Trophoblast cell (in vitro differentiated cells and primary cell): ENCODE measurements around the gene CYB5B.

ENCODE experiments used
- DNase-seq, 2 donors: peaks; one replicate each; pipeline ENCODE4 v3.0.0-alpha.2; 2016
- H2AFZ ChIP-seq: 2 replicates; pipeline ENCODE4 v1.6.1; 2013; ENCODE audit warnings: low read length, moderate library complexity, mild to moderate bottlenecking; ENCODE audit not compliant: insufficient read depth, poor library complexity
- H2AK5ac ChIP-seq: 2 replicates; pipeline ENCODE4 v1.6.1; 2013; ENCODE audit warnings: mild to moderate bottlenecking, low read length
- H2BK120ac ChIP-seq: 2 replicates; pipeline ENCODE4 v1.6.1; 2013; ENCODE audit warnings: low read length, mild to moderate bottlenecking, moderate library complexity; ENCODE audit not compliant: insufficient read depth, poor library complexity
- H2BK12ac ChIP-seq: 2 replicates; pipeline ENCODE4 v1.6.1; 2013; ENCODE audit warnings: mild to moderate bottlenecking, low read length, moderate library complexity
- H2BK5ac ChIP-seq: 2 replicates; pipeline ENCODE4 v1.6.1; 2013; ENCODE audit warnings: low read length, low read depth, moderate library complexity, mild to moderate bottlenecking; ENCODE audit not compliant: poor library complexity
- H3K14ac ChIP-seq: 2 replicates; pipeline ENCODE4 v1.6.1; 2013; ENCODE audit warnings: mild to moderate bottlenecking, low read length
- H3K18ac ChIP-seq: 2 replicates; pipeline ENCODE4 v1.6.1; 2013; ENCODE audit warnings: mild to moderate bottlenecking, low read length
- H3K23ac ChIP-seq: 2 replicates; pipeline ENCODE4 v1.6.1; 2013; ENCODE audit warnings: low read length
- H3K27ac ChIP-seq: 2 replicates; pipeline ENCODE4 v1.5.1; 2013; ENCODE audit warnings: low read depth, mild to moderate bottlenecking, inconsistent platforms, low read length, moderate library complexity
- H3K27me3 ChIP-seq: 2 replicates; pipeline ENCODE4 v1.6.1; 2013; ENCODE audit warnings: inconsistent platforms, mild to moderate bottlenecking, low read length, moderate library complexity; ENCODE audit not compliant: insufficient read depth
- H3K36me3 ChIP-seq, 2 experiments: 1 replicate in 1 of 2; 2 replicates in 1 of 2; pipeline ENCODE4 v1.6.1; 2013; ENCODE audit warnings: low read length in 2 of 2, mild to moderate bottlenecking in 2 of 2, moderate library complexity in 1 of 2; ENCODE audit not compliant: insufficient read depth in 2 of 2, control insufficient read depth in 1 of 2
- H3K4ac ChIP-seq: 2 replicates; pipeline ENCODE4 v1.6.1; 2013; ENCODE audit warnings: low read depth, mild to moderate bottlenecking, low read length, moderate library complexity
- H3K4me1 ChIP-seq, 2 experiments: 1 replicate in 1 of 2; 2 replicates in 1 of 2; pipeline ENCODE4 v1.6.1; 2013; ENCODE audit warnings: low read length in 2 of 2, mild to moderate bottlenecking in 2 of 2, moderate library complexity in 1 of 2; ENCODE audit not compliant: insufficient read depth in 2 of 2, control insufficient read depth in 1 of 2
- H3K4me2 ChIP-seq: 2 replicates; pipeline ENCODE4 v1.6.1; 2013; ENCODE audit warnings: inconsistent platforms, mild to moderate bottlenecking, low read length, moderate library complexity
- H3K4me3 ChIP-seq: 2 replicates; pipeline ENCODE4 v1.5.1; 2013; ENCODE audit warnings: mild to moderate bottlenecking, low read depth, low read length, inconsistent platforms
- H3K79me1 ChIP-seq: one replicate; pipeline ENCODE4 v1.6.1; 2013; ENCODE audit warnings: low read length
- H3K79me2 ChIP-seq: 2 replicates; pipeline ENCODE4 v1.6.1; 2013; ENCODE audit warnings: low read length, mild to moderate bottlenecking; ENCODE audit not compliant: control insufficient read depth, insufficient read depth, poor library complexity
- H3K9ac ChIP-seq: 2 replicates; pipeline ENCODE4 v1.6.1; 2013; ENCODE audit warnings: mild to moderate bottlenecking, low read length
- H3K9me3 ChIP-seq: 2 replicates; pipeline ENCODE4 v1.6.1; 2013; ENCODE audit warnings: low read depth, mild to moderate bottlenecking, control low read depth, inconsistent platforms, low read length; ENCODE audit not compliant: insufficient read depth
- H4K12ac ChIP-seq: 2 replicates; pipeline ENCODE4 v1.6.1; 2013; ENCODE audit warnings: low read depth, mild to moderate bottlenecking, low read length, moderate library complexity
- H4K8ac ChIP-seq: 2 replicates; pipeline ENCODE4 v1.6.1; 2013; ENCODE audit warnings: low read depth, mild to moderate bottlenecking, low read length, moderate library complexity
- H4K91ac ChIP-seq: one replicate; pipeline ENCODE4 v1.6.1; 2013; ENCODE audit warnings: low read depth, mild to moderate bottlenecking, low read length, moderate library complexity
- WGBS: extraction: QIAGEN DNeasy Blood & Tissue Kit; methylation state at CpG from one replicate; pipeline ENCODE4 v1.1.7; 2013; ENCODE audit warnings: missing lambda C conversion rate; ENCODE audit not compliant: insufficient read length, insufficient coverage; ENCODE audit errors: extremely low coverage; 5-methylcytosine and 5-hydroxymethylcytosine counted together

CYB5B gene

DNA sequence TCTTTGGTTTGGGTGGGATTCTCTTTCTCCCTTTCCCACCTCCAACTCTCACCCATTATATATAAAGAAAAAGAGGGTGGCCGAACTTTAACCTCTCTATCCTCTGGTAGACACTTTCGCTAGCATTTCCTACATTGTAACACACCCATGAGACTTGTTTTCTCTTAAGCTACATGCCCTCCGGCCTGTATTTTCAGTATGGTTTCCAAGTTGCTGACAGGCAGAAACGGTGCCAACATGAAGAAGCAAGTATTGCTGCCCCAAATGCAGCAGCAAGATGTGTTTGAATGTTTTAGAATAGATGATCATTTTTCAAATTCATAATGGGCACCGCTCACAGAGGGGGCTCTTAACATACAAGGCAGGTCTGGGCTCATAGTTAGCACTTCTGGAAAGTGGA lies 18.7 kb upstream of the CYB5B start:
- H2AK5ac ChIP-seq, result no peak overlapping the region
- peak in 1 of 2 donors; percentile 28 for DNase-seq
- no peak overlapping the region for H3K23ac ChIP-seq
- H4K91ac ChIP-seq, result no peak overlapping the region
- H2BK120ac ChIP-seq, result no peak overlapping the region
- H3K79me1 ChIP-seq, result no peaks in the 10 kb centered on the region
- no peaks in the 10 kb centered on the region for H3K27me3 ChIP-seq
- no peak overlapping the region for H2BK5ac ChIP-seq
- no peaks in the 10 kb centered on the region for H3K79me2 ChIP-seq
- H3K4me3 ChIP-seq, result no peak overlapping the region
- no peak overlapping the region for H3K4me2 ChIP-seq
- H3K4ac ChIP-seq, result no peak overlapping the region
- H4K8ac ChIP-seq, result no peak overlapping the region
- H2AFZ ChIP-seq, result no peak overlapping the region
- no CpG with 5 or more reads among the region's 5 CpGs for WGBS
- no peak overlapping the region for H3K27ac ChIP-seq
- no peaks in the 10 kb centered on the region for H3K36me3 ChIP-seq
- no peak overlapping the region for H3K18ac ChIP-seq
- no peak overlapping the region for H2BK12ac ChIP-seq
- no peak overlapping the region for H3K14ac ChIP-seq
- H3K4me1 ChIP-seq, result no peaks in the 10 kb centered on the region
- no peak overlapping the region for H3K9ac ChIP-seq
- no peaks in the 10 kb centered on the region for H3K9me3 ChIP-seq
- no peak overlapping the region for H4K12ac ChIP-seq

DNA sequence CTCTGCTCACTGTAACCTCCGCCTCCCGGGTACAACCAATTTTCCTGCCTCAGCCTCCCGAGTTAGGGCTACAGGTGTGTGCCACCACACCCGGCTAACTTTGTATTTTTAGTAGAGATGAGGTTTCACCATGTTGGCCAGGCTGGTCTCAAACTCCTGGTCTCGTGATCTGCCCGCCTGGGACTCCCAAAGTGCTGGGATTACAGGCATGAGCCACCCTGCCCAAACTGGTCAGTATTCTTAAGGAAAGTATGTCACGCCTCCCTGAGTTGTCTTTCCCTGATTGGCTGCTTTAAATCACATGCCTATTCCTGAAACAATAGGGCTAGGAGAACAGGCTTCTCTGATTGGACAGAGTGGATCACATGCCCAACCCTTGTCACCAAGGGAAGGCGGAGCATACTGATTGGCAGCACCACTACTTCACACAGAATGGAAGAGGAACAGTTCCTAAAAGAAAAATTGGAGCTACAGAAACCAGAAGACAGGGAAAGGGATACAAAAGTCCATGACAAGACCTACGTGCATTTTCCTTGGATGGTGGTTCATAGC lies 17.6 kb upstream of the CYB5B start:
- H3K4me2 ChIP-seq, result no peak overlapping the region
- no peak overlapping the region for H3K4ac ChIP-seq
- no peak overlapping the region for H4K91ac ChIP-seq
- no peak for DNase-seq
- no peaks in the 10 kb centered on the region for H3K79me1 ChIP-seq
- no peak overlapping the region for H4K12ac ChIP-seq
- no CpG with 5 or more reads among the region's 9 CpGs for WGBS
- H2BK12ac ChIP-seq, result no peak overlapping the region
- no peak overlapping the region for H3K4me3 ChIP-seq
- no peaks in the 10 kb centered on the region for H3K4me1 ChIP-seq
- H2BK120ac ChIP-seq, result no peak overlapping the region
- no peak overlapping the region for H4K8ac ChIP-seq
- H2AFZ ChIP-seq, result no peak overlapping the region
- no peaks in the 10 kb centered on the region for H3K79me2 ChIP-seq
- H2AK5ac ChIP-seq, result no peak overlapping the region
- H3K27me3 ChIP-seq, result no peaks in the 10 kb centered on the region
- H3K36me3 ChIP-seq, result no peaks in the 10 kb centered on the region
- H3K18ac ChIP-seq, result no peak overlapping the region
- no peak overlapping the region for H3K9ac ChIP-seq
- H3K9me3 ChIP-seq, result no peaks in the 10 kb centered on the region
- H3K23ac ChIP-seq, result no peak overlapping the region
- H3K27ac ChIP-seq, result no peak overlapping the region
- H3K14ac ChIP-seq, result no peak overlapping the region
- H2BK5ac ChIP-seq, result no peak overlapping the region

DNA sequence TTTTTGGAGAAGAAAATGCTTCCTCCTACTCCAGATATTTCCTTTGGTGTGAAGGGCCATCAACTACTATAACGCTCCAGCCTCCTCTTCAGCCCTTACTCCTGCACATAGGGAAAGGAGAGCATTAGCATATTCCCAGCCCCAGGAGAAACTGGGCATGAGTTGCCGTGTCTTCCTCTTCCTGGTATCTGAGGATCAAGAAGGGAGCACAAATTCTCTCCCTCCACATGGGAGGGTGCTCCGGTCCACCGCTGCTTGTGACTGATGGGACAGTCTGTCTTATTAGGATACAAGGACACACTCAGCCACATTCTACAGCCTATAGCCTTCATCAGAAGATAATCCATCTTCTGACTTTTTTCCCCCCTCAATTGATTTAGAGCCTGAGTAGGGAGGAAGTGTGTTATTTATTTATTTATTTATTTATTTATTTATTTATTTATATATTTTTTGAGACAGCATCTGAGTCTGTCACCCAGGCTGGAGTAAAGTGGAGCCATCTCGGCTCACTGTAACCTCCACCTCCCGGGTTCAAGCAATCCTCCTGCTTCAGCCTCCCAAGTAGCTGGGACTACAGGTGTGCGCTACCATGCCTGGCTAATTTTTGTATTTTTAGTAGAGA lies 16.6 kb upstream of the CYB5B start:
- no CpG with 5 or more reads among the region's 7 CpGs for WGBS
- H2BK120ac ChIP-seq, result no peak overlapping the region
- no peak overlapping the region for H3K23ac ChIP-seq
- no peak overlapping the region for H4K8ac ChIP-seq
- no peak overlapping the region for H4K91ac ChIP-seq
- H3K4ac ChIP-seq, result no peak overlapping the region
- no peak overlapping the region for H2BK12ac ChIP-seq
- H3K4me1 ChIP-seq, result no peaks in the 10 kb centered on the region
- no peak overlapping the region for H4K12ac ChIP-seq
- H3K79me1 ChIP-seq, result no peaks in the 10 kb centered on the region
- H3K36me3 ChIP-seq, result no peaks in the 10 kb centered on the region
- H3K9ac ChIP-seq, result no peak overlapping the region
- H3K4me3 ChIP-seq, result no peak overlapping the region
- no peaks in the 10 kb centered on the region for H3K27me3 ChIP-seq
- H3K9me3 ChIP-seq, result no peaks in the 10 kb centered on the region
- H2AFZ ChIP-seq, result no peak overlapping the region
- no peaks in the 10 kb centered on the region for H3K79me2 ChIP-seq
- H3K27ac ChIP-seq, result no peak overlapping the region
- H3K18ac ChIP-seq, result no peak overlapping the region
- no peak overlapping the region for H3K4me2 ChIP-seq
- no peak overlapping the region for H2AK5ac ChIP-seq
- H2BK5ac ChIP-seq, result no peak overlapping the region
- H3K14ac ChIP-seq, result no peak overlapping the region
- no peak for DNase-seq

DNA sequence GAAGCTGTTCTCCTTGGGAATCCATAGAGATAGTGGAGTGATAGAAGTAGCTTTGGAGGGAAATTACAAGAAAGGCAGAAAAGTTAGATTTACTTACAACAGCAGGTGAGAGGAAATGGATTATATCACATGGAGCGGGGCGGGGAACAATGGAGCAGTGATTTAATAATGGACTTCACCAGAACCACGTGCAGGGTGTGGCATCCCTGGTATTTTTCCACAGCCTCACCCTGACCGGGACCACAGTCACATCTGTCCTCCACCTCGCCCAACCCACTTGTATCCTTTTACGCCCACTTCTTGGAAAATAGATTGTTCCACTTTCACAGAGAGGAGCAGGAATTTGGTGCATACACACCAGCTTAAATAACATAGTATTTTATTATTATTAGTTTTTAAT lies 15.9 kb upstream of the CYB5B start:
- Histone ChIP-seq H3K36me3 (no peaks in the 10 kb centered on the region), H3K4me2 (no peak overlapping the region), H2AK5ac (no peak overlapping the region), H3K27me3 (no peaks in the 10 kb centered on the region), H4K91ac (no peak overlapping the region), H2BK120ac (no peak overlapping the region), H3K79me1 (no peaks in the 10 kb centered on the region), H2AFZ (no peak overlapping the region), H3K27ac (no peak overlapping the region), H4K8ac (no peak overlapping the region), H3K4me3 (no peak overlapping the region), H3K79me2 (no peaks in the 10 kb centered on the region), H2BK5ac (no peak overlapping the region), H3K14ac (no peak overlapping the region), H3K9me3 (no peaks in the 10 kb centered on the region), H3K9ac (no peak overlapping the region), H4K12ac (no peak overlapping the region), H3K18ac (no peak overlapping the region), H2BK12ac (no peak overlapping the region), H3K23ac (no peak overlapping the region), H3K4me1 (no peaks in the 10 kb centered on the region), H3K4ac (no peak overlapping the region)
- WGBS, result no CpG with 5 or more reads among the region's 6 CpGs
- no peak for DNase-seq
